ENCODE data around the gene PRDM16.

DNA sequence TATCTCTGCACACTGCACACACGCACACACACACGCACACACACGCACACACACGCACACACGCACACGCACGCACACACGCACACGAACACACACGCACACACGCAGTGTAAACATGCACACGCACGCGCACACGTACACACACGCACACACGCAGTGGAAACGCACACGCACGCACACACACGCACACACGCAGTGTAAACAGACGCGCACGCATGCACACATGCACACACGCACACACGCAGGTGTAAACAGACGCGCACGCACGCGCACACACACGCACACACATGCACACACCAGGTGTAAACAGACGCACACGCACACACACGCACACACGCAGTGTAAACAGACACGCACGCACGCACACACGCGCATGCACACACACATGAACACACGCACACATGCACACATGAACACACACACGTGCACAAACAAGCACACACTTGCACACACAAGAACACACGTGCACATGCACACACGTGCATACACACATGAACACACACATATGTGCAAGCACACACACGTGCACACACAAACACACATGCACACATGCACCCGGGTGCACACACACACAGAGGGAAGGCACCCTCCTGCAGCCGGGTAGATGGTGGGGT lies 45.2 kb downstream of the PRDM16 start:
- no peak for TF ChIP-seq GATA1 (IDR thresholded peaks at IDR 0.05; ENCODE audit: low read depth, low read length)
- no peak for TF ChIP-seq POLR2A (IDR thresholded peaks at IDR 0.05; ENCODE audit: low read length)

Data from erythroblast (primary cell).